HG03575 (cell line): ENCODE data around the gene THOP1.
"Not testable (repeated sequence)": the region's sequence is repeated elsewhere in the genome, so short reads cannot be mapped to it uniquely, and the experiment has no call there.

Experiments
- ATAC-seq: cut with Tn5 transposase; IDR thresholded peaks from one replicate; pipeline ENCODE4 v1.9.1; 2021; ENCODE audit not compliant: unreplicated experiment, insufficient number of reproducible peaks, low FRiP score; ENCODE audit errors: extremely low read depth

THOP1 gene

GRCh38 chr19:2812414-2813234 is 27.3 kb downstream of the THOP1 start:
- no peak for ATAC-seq

DNA sequence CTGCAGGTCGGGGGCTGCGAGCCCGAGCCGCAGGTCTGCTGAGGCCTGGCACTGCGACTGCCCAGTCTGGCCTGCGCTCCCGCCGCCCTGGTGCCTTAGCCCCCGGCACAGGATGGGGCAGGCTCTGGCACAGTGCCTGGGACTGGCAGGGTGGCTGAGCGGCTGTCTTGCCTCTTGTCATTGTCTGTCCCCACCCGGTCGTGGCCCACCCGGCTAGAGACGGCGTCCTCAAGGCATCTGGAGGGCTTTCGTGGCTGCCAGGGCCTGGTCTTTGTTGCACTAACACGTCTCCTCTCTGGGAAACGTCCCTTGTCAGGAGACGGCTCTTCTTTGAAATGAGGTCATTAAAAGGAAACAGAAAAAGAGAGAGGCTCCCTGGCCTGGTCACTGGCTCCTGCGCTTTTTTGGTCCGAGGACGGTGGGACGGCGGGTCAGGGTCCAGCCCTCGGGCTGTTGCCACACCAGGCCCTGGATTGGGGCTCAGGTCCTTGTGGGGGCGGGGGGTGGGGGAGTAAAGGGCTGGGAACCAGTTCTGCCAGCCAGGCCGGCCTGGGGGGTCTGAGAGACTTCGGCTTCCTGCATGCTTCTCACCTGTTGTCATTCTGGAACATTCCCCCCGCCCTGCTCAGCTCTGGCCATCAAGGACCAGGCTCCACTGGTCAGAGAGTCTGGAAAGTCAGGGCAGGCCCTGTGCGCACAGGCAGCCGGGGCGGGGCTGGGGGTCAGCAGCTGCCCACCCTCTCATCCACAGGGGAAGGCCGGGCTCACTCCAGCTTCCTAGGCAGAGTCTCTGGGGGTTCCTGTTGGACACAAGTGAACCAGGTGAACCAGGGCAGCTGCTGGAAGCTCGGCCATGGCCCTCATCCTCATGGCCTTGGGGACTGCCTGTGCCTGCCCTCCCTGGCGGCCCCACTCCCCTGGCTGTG is 28.2 kb downstream of the THOP1 start:
- no peak for ATAC-seq

GRCh38 chr19:2814426-2814825 is 29.1 kb downstream of the THOP1 start:
- no peak for ATAC-seq

- ATAC-seq = no peak
These were observed 29.9 kb downstream of the THOP1 start for GRCh38 chr19:2815191-2815614.

- ATAC-seq = no peak
These were observed 30.6 kb downstream of the THOP1 start for GRCh38 chr19:2815923-2816322.

GRCh38 chr19:2816641-2817040 is 31.3 kb downstream of the THOP1 start:
- ATAC-seq = no peak

DNA sequence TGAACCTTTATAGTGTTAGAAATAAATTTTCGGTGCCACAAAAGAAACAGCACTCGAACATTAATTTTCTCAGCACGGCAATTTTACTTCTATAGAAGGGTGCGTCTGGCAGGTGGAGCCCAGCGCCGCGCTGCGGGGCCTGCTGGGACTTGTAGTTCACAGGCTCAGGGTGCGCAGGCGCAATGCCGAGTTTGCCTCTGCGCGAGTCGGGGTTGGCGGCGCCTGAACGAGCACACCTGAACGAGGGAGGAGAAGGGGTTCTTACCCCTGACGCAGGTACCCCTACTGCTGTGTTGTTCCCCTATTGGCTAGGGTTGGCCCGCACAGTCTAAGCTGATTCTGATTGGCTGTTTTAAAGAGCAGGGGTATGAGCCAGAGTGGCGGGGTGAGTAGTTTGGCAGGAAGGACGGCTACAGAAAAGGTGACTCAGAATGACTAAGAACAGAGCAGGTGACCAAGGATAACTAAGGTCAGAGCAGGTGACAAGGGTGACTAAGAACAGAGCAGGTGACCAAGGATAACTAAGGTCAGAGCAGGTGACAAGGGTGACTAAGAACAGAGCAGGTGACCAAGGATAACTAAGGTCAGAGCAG is 32.0 kb downstream of the THOP1 start:
- ATAC-seq = not testable (repeated sequence)

- peak; percentile 42 for ATAC-seq
These were observed 34.3 kb downstream of the THOP1 start, which contains the start of gene ZNF554 for GRCh38 chr19:2819540-2820111. Gene ZNF554, plus strand, starts transcription at chr19:2819868. Its CDS starts 204 bp downstream, at chr19:2820072.

GRCh38 chr19:2820112-2820702 is 34.9 kb downstream of the THOP1 start:
- no peak for ATAC-seq

- no peak for ATAC-seq
These were observed 37.5 kb downstream of the THOP1 start for GRCh38 chr19:2822846-2823245.

DNA sequence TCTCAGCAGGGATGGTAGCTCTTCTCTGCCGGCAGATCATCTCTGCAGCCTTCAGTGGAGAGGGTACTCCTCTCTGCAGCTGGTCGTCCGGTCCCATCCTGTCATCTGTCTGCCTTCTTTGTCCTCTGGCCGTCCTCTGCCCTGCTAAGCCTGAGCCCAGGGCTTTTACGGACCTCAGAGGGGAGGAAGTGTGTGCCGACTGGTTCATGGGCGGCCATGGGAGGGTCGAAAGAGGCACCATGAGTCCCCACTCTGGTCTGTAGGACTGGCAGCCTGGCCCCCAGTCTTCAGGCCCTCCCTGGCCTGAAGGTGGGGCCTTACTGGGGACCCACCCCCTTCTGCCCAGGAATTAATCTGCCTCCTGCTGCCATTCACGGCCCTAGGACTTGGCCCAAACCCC is 38.3 kb downstream of the THOP1 start:
- no peak for ATAC-seq

DNA sequence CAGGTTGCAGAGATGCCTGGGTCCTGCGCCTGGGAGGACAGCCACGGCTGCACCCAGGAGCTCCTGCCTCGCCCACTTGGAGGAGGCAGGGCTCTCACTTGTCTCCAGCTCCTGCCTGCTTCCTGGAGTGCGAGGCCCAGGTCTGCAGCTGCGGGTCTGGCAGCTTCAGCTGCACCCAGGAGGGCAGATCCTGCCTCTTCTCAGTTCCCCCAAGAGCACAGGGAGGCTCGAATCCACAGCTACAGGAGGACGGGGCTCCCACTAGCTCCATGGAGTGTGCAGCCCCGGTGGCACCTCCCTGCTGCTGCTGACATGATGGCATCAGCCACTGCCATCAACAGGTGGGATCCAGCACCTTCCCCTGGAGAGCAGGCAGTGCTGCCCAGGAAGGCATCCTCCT is 38.8 kb downstream of the THOP1 start:
- ATAC-seq = no peak

DNA sequence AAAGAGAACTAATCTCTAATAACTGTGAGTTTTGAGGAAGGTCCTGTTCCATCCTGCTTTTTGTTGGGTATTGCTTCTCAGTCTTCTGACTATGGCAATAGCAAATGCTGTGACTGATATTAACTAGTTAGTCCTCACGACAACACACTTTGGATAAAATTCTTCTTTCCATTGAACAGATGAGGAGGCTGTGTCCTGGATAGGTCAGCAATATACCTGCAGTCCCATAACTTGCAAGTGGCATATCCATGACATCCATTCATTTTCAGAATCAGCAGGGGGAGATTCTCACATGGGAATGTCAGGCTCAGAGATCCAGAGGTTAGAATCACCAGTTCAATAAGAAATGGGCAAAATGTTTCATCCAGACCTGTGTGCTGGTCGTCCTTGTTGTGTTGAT is 41.7 kb downstream of the THOP1 start:
- ATAC-seq = no peak

- no peak for ATAC-seq
These were observed 42.7 kb downstream of the THOP1 start for GRCh38 chr19:2827840-2828489.

DNA sequence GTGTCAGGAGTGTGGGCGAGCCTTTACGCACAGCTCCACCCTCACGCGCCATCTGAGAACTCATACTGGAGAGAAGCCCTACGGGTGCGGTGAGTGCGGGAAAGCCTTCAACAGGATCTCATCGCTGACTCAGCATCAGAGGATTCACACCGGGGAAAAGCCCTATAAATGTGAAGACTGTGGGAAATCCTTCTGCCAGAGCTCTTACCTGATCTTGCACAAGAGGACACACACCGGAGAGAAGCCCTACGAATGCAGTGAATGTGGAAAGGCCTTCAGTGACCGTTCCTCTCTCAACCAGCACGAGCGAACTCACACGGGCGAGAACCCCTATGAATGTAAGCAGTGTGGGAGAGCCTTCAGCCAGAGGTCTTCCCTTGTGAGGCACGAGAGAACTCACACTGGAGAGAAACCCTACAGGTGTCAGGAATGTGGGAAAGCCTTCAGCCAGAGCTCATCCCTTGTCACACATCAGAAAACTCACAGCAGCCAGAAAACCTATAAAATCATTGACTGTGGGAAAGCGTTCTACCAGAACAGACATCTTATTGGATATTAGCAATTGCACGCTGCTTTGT is 49.1 kb downstream of the THOP1 start:
- ATAC-seq = no peak

GRCh38 chr19:2837430-2837829 is 52.1 kb downstream of the THOP1 start:
- no peak for ATAC-seq

GRCh38 chr19:2840794-2841791 is 55.8 kb downstream of the THOP1 start, which contains the start of gene ZNF555:
Gene ZNF555, plus strand, starts transcription at chr19:2841475. Its CDS starts 98 bp downstream, at chr19:2841573.
- ATAC-seq = no peak
